SK-N-SH treated with all-trans-retinoic acid at 6 μM for 48 hours (cell line): Measurements from ENCODE around the gene DOK6.

Experiments used
- ATAC-seq: fragments of 200-7000 bp; cut with Tn5 transposase; 3 replicates; pipeline ENCODE4 v1.9.1; 2020; ENCODE audit warnings: mild to moderate bottlenecking, moderate library complexity
- ARNTL ChIP-seq: fragments of 450-650 bp; formaldehyde crosslinking; IDR thresholded peaks from 2 replicates; pipeline ENCODE4 v1.5.0; 2020; ENCODE audit warnings: low read depth, mild to moderate bottlenecking, moderate library complexity, borderline replicate concordance
- CSDC2 ChIP-seq: fragments of 250-450 bp; sonication (Bioruptor Pico); IDR thresholded peaks from 2 replicates; pipeline ENCODE4 v1.5.0; 2020; ENCODE audit warnings: mild to moderate bottlenecking, moderate library complexity
- ESRRG ChIP-seq: fragments of 250-450 bp; sonication (Bioruptor Pico); IDR thresholded peaks from 2 replicates; pipeline ENCODE4 v1.6.1; 2021; ENCODE audit warnings: mild to moderate bottlenecking
- ISL1 ChIP-seq: fragments of 250-450 bp; sonication (Bioruptor Pico); IDR thresholded peaks from 2 replicates; pipeline ENCODE4 v2.1.2; 2022; ENCODE audit warnings: mild to moderate bottlenecking, moderate library complexity
- OSR1 ChIP-seq: fragments of 250-450 bp; sonication (Bioruptor Pico); IDR thresholded peaks from 2 replicates; pipeline ENCODE4 v1.8.0; 2022; ENCODE audit warnings: moderate library complexity, mild to moderate bottlenecking, inconsistent platforms
- POU6F1 ChIP-seq: fragments of 250-450 bp; sonication (Bioruptor Pico); IDR thresholded peaks from 2 replicates; pipeline ENCODE4 v1.8.0; 2021; ENCODE audit warnings: low read depth, mild to moderate bottlenecking, moderate library complexity, borderline replicate concordance
- PPARA ChIP-seq: fragments of 250-450 bp; sonication (Bioruptor Pico); IDR thresholded peaks from 2 replicates; pipeline ENCODE4 v1.5.0; 2020; ENCODE audit warnings: mild to moderate bottlenecking, borderline replicate concordance
- SNAI2 ChIP-seq: fragments of 250-450 bp; sonication (Bioruptor Pico); IDR thresholded peaks from 2 replicates; pipeline ENCODE4 v1.5.0; 2020; ENCODE audit warnings: mild to moderate bottlenecking, moderate library complexity
- TCF4 ChIP-seq: fragments of 250-450 bp; sonication (Bioruptor Pico); IDR thresholded peaks from 2 replicates; pipeline ENCODE4 v1.8.0; 2021; ENCODE audit warnings: mild to moderate bottlenecking, moderate library complexity, borderline replicate concordance
- TOX ChIP-seq: fragments of 250-450 bp; sonication (Bioruptor Pico); IDR thresholded peaks from 2 replicates; pipeline ENCODE4 v1.8.0; 2021; ENCODE audit warnings: mild to moderate bottlenecking, moderate library complexity, borderline replicate concordance
- TSHZ2 ChIP-seq: fragments of 250-450 bp; sonication (Bioruptor Pico); IDR thresholded peaks from 2 replicates; pipeline ENCODE4 v1.5.0; 2020; ENCODE audit warnings: mild to moderate bottlenecking, moderate library complexity
- ZC3H10 ChIP-seq: fragments of 250-450 bp; sonication (Bioruptor Pico); IDR thresholded peaks from 2 replicates; pipeline ENCODE4 v1.5.1; 2021; ENCODE audit warnings: mild to moderate bottlenecking, moderate library complexity
- ZFP3 ChIP-seq: fragments of 250-450 bp; sonication (Bioruptor Pico); IDR thresholded peaks from 2 replicates; pipeline ENCODE4 v1.5.0; 2020; ENCODE audit warnings: mild to moderate bottlenecking, moderate library complexity
- ZFP30 ChIP-seq: fragments of 450-650 bp; formaldehyde crosslinking; IDR thresholded peaks from 2 replicates; pipeline ENCODE4 v1.5.0; 2022; ENCODE audit warnings: mild to moderate bottlenecking, moderate library complexity
- ZNF565 ChIP-seq: fragments of 450-650 bp; formaldehyde crosslinking; conservative IDR thresholded peaks from 2 replicates; pipeline ENCODE4 v1.5.0; 2020; ENCODE audit warnings: low read depth, mild to moderate bottlenecking, moderate library complexity
- ZNF70 ChIP-seq: fragments of 450-650 bp; formaldehyde crosslinking; IDR thresholded peaks from 2 replicates; pipeline ENCODE4 v1.5.0; 2020; ENCODE audit warnings: mild to moderate bottlenecking, moderate library complexity
- ZNF8 ChIP-seq: fragments of 450-650 bp; formaldehyde crosslinking; IDR thresholded peaks from 2 replicates; pipeline ENCODE4 v1.5.0; 2020; ENCODE audit warnings: mild to moderate bottlenecking, moderate library complexity
- TF ChIP-seq, protein P1 (sequence below): fragments of 250-450 bp; sonication (Bioruptor Pico); IDR thresholded peaks from 2 replicates; pipeline ENCODE4 v1.5.1; 2020; ENCODE audit warnings: low read depth, mild to moderate bottlenecking, moderate library complexity
- TF ChIP-seq, protein P2 (sequence below): fragments of 250-450 bp; sonication (Bioruptor Pico); IDR thresholded peaks from 2 replicates; pipeline ENCODE4 v1.8.0; 2020; ENCODE audit warnings: mild to moderate bottlenecking, moderate library complexity, borderline replicate concordance
- TF ChIP-seq, protein P3 (sequence below): fragments of 250-450 bp; sonication (Bioruptor Pico); IDR thresholded peaks from 2 replicates; pipeline ENCODE4 v1.5.1; 2021; ENCODE audit warnings: mild to moderate bottlenecking, moderate library complexity

Gene DOK6

DNA sequence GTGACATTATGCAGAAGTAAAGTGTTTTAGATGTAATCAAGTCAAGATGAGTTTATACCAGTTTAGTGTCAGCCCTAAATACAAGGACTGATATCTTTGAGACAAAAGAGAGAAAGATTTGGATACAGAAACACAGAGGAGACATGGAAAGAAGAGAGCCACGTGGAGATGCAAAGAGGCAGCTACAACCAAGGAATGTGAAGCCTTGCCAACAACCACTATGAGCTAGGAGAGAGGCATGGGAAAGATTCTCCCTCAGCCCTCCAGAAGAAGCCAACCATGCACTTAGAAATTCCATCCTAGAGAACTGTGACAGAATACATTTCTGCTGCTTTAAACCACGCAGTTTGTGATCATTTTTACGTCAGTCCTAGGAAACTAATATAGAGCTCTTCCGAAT lies 217.2 kb downstream of the DOK6 start:
- TF ChIP-seq ZNF8 (CRISPR knock-in tag) (no peak), SNAI2 (CRISPR knock-in tag) (no peak), OSR1 (CRISPR knock-in tag) (no peak)
- ATAC-seq = peak; percentile 94

DNA sequence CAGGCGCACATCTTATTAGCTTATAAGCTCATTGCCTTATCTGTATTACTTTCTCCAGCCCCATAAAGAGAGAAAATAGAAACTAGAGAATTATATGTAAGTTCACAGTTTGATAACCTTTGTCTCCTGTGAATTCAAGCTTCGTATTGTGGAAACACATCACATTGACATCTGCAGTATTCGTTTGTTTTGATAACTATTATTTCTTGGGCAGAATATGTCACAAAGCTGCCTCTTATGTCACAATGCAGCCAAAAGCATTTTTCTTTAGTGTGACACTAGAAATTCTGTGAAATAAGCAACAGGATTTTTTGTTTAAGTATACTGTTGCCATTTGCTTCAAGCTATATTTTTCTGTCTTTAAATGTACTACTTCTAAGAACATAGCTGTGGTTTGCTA lies 221.5 kb downstream of the DOK6 start:
- TF ChIP-seq ZNF565 (CRISPR knock-in tag) = no peak
- no peak for TF ChIP-seq SNAI2 (CRISPR knock-in tag)
- TF ChIP-seq ZFP3 = no peak
- TF ChIP-seq, protein P1, sequence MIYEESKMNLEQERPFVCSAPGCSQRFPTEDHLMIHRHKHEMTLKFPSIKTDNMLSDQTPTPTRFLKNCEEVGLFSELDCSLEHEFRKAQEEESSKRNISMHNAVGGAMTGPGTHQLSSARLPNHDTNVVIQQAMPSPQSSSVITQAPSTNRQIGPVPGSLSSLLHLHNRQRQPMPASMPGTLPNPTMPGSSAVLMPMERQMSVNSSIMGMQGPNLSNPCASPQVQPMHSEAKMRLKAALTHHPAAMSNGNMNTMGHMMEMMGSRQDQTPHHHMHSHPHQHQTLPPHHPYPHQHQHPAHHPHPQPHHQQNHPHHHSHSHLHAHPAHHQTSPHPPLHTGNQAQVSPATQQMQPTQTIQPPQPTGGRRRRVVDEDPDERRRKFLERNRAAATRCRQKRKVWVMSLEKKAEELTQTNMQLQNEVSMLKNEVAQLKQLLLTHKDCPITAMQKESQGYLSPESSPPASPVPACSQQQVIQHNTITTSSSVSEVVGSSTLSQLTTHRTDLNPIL (CRISPR knock-in tag) = no peak
- TF ChIP-seq ARNTL (CRISPR knock-in tag) = no peak
- TF ChIP-seq TCF4 (CRISPR knock-in tag) = no peak
- TF ChIP-seq ZC3H10 = no peak
- TF ChIP-seq TSHZ2 (CRISPR knock-in tag) = no peak
- TF ChIP-seq POU6F1 (CRISPR knock-in tag) = no peak
- no peak for TF ChIP-seq ISL1 (CRISPR knock-in tag)
- TF ChIP-seq, protein P2, sequence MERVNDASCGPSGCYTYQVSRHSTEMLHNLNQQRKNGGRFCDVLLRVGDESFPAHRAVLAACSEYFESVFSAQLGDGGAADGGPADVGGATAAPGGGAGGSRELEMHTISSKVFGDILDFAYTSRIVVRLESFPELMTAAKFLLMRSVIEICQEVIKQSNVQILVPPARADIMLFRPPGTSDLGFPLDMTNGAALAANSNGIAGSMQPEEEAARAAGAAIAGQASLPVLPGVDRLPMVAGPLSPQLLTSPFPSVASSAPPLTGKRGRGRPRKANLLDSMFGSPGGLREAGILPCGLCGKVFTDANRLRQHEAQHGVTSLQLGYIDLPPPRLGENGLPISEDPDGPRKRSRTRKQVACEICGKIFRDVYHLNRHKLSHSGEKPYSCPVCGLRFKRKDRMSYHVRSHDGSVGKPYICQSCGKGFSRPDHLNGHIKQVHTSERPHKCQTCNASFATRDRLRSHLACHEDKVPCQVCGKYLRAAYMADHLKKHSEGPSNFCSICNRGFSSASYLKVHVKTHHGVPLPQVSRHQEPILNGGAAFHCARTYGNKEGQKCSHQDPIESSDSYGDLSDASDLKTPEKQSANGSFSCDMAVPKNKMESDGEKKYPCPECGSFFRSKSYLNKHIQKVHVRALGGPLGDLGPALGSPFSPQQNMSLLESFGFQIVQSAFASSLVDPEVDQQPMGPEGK (CRISPR knock-in tag) = no peak
- no peak for TF ChIP-seq CSDC2 (CRISPR knock-in tag)
- no peak for TF ChIP-seq PPARA
- TF ChIP-seq TOX (CRISPR knock-in tag) = no peak
- ATAC-seq = no peak

- no peak for TF ChIP-seq POU6F1 (CRISPR knock-in tag)
- TF ChIP-seq, protein P3, sequence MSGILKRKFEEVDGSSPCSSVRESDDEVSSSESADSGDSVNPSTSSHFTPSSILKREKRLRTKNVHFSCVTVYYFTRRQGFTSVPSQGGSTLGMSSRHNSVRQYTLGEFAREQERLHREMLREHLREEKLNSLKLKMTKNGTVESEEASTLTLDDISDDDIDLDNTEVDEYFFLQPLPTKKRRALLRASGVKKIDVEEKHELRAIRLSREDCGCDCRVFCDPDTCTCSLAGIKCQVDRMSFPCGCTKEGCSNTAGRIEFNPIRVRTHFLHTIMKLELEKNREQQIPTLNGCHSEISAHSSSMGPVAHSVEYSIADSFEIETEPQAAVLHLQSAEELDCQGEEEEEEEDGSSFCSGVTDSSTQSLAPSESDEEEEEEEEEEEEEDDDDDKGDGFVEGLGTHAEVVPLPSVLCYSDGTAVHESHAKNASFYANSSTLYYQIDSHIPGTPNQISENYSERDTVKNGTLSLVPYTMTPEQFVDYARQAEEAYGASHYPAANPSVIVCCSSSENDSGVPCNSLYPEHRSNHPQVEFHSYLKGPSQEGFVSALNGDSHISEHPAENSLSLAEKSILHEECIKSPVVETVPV (CRISPR knock-in tag) = no peak
- no peak for TF ChIP-seq ESRRG (CRISPR knock-in tag)
- no peak for TF ChIP-seq ZFP30
- TF ChIP-seq ZNF70 (CRISPR knock-in tag) = no peak
- TF ChIP-seq CSDC2 (CRISPR knock-in tag) = no peak
- TF ChIP-seq TCF4 (CRISPR knock-in tag) = no peak
- TF ChIP-seq, protein P2 (CRISPR knock-in tag) = no peak
- TF ChIP-seq ZNF8 (CRISPR knock-in tag) = no peak
- no peak for TF ChIP-seq ZFP3
- no peak for TF ChIP-seq TOX (CRISPR knock-in tag)
- ATAC-seq = no peak
Observed at GRCh38 chr18:69622961-69623360, 222.3 kb downstream of the DOK6 start.
